ACC112 (cell line): ENCODE results near the gene OR2H1.

ENCODE experiments used
- H2AFZ ChIP-seq: fragments of 200-600 bp; sonication (generic); one replicate; pipeline ENCODE4 v1.6.0; 2017; ENCODE audit warnings: antibody characterized with exemption, low read length; ENCODE audit not compliant: unreplicated experiment
- H3K27ac ChIP-seq: fragments of 200-600 bp; sonication (generic); 2 replicates; pipeline ENCODE4 v1.5.1; 2014; ENCODE audit warnings: low read depth, mild to moderate bottlenecking, antibody characterized with exemption, low read length, moderate library complexity
- H3K27me3 ChIP-seq: fragments of 200-600 bp; sonication (generic); 2 replicates; pipeline ENCODE4 v1.6.1; 2014; ENCODE audit warnings: mild to moderate bottlenecking, antibody characterized with exemption, low read length, moderate library complexity, mixed read lengths; ENCODE audit not compliant: insufficient read depth
- H3K36me3 ChIP-seq: fragments of 200-600 bp; sonication (generic); 2 replicates; pipeline ENCODE4 v1.6.1; 2016; ENCODE audit warnings: mild to moderate bottlenecking, antibody characterized with exemption, low read length, moderate library complexity, mixed read lengths; ENCODE audit not compliant: insufficient read depth
- H3K4me1 ChIP-seq: fragments of 200-600 bp; sonication (generic); one replicate; pipeline ENCODE4 v1.6.1; 2016; ENCODE audit warnings: low read length, mixed read lengths; ENCODE audit not compliant: insufficient read depth, unreplicated experiment, control insufficient read depth
- H3K4me3 ChIP-seq: fragments of 200-600 bp; sonication (generic); 2 replicates; pipeline ENCODE4 v1.5.1; 2014; ENCODE audit warnings: mild to moderate bottlenecking, low read depth, low read length
- H3K79me2 ChIP-seq: fragments of 200-600 bp; sonication (generic); one replicate; pipeline ENCODE4 v1.6.0; 2016; ENCODE audit warnings: low read length; ENCODE audit not compliant: control insufficient read depth, unreplicated experiment, insufficient read depth

OR2H1 gene

DNA sequence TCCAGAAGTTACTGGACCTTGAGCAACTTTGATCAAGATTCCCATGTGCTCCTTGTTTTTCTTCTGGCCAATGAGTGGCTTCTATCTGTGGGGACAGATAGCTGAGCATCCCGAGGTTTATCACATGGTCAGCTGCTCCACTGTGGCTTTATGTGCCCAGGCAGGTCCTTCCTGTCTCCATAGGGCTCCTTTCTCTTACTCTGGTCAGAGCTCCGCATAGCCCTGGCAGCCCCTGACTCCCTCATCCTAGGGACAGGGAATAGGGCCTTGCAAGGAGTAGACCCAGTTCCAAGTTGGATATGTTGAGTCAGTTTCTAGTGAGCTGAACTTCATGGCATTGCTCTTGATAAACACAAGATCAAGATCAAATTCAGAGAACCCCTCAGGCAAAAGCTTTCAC, 37.2 kb downstream of the OR2H1 start:
- Histone ChIP-seq H3K27me3 (no peaks in the 10 kb centered on the region), H3K4me1 (no peaks in the 10 kb centered on the region), H3K79me2 (no peaks in the 10 kb centered on the region), H2AFZ (no peak overlapping the region), H3K36me3 (no peaks in the 10 kb centered on the region), H3K4me3 (no peak overlapping the region), H3K27ac (no peak overlapping the region)

DNA sequence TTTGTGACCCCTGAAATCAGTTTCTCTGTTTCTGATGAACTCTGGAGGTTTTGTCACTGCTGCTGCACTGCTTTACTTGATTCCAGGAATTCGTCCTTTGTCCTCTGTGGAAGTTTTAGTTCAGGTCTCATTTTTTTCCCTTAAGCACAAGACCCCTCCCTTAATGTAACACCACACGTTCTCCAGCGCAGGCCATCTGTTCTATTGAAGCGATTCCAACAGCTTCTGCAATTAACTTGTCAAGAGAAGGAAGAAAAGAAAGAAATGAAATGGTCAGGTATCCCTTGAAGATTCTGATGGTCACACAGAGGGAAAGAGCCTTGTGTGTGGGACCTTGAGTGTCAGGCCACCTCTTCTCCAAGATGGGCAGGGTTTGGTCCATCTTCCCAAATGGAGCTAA, 38.6 kb downstream of the OR2H1 start:
- no peak overlapping the region for H2AFZ ChIP-seq
- no peak overlapping the region for H3K4me3 ChIP-seq
- no peaks in the 10 kb centered on the region for H3K4me1 ChIP-seq
- H3K27ac ChIP-seq, result no peak overlapping the region
- no peaks in the 10 kb centered on the region for H3K27me3 ChIP-seq
- no peaks in the 10 kb centered on the region for H3K79me2 ChIP-seq
- H3K36me3 ChIP-seq, result no peaks in the 10 kb centered on the region

DNA sequence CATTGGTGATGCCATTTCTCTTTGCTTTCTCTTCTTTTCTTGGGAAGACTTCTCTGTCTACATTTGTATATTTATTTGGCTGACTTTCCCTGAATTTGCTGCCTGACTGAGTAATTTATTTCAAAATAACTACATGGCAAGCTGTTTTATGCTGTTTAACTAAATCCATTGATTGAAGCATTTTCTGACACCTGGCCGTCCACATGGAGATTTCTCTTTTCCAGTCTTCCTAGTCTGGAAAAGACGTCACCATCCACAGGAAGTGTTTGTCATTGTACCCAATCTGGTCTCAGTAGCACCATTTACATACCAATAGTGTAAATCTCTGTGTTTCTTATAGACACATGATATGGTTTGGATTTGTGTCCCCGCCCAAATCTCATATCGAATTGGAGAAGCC, 40.0 kb downstream of the OR2H1 start:
- Histone ChIP-seq H3K4me3 (no peak overlapping the region), H2AFZ (no peak overlapping the region), H3K4me1 (no peaks in the 10 kb centered on the region), H3K27ac (no peak overlapping the region), H3K79me2 (no peaks in the 10 kb centered on the region), H3K36me3 (no peaks in the 10 kb centered on the region), H3K27me3 (no peaks in the 10 kb centered on the region)

DNA sequence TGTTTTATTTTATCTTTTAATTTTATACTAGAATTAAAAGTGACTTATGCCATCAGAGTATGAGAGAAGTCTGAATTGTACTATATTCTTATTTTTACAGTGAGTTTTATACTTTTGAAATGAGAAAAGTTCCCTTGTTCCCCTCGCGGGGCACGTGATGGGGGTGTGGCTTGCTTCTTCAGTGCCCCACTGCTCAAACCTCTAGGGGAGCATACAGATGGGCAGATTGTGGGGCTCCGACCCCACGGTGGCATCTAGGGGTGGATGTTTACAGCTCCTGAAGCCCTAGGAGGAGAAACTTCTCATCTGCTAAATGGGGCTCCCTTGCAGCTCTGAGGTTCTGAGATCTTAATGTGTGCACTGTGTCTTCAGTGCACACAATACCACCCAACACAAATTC, 42.7 kb downstream of the OR2H1 start:
- H3K4me1 ChIP-seq, result no peaks in the 10 kb centered on the region
- no peak overlapping the region for H3K4me3 ChIP-seq
- no peak overlapping the region for H2AFZ ChIP-seq
- no peaks in the 10 kb centered on the region for H3K27me3 ChIP-seq
- no peaks in the 10 kb centered on the region for H3K36me3 ChIP-seq
- no peak overlapping the region for H3K27ac ChIP-seq
- H3K79me2 ChIP-seq, result no peaks in the 10 kb centered on the region

DNA sequence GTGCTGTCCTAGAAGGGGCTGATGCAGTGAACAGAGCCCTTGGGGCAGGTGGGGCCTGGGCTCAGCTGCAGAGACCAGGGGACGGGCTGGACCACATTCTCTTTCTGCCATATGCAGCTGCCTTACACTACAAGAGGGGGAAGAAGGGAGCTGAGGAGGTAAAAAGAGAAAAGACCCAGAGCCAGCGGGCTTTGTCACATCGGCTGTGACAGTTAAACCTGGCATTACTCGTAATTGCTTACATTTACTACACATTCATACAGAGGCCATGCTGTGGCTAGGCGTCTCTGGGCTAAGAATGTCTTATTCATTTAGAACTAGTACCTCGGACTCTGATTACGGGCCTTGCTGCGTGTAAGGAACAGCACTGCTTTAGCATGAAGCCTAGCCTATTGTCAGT, 43.6 kb downstream of the OR2H1 start:
- Histone ChIP-seq H2AFZ (no peak overlapping the region), H3K27me3 (no peaks in the 10 kb centered on the region), H3K4me1 (no peaks in the 10 kb centered on the region), H3K27ac (no peak overlapping the region), H3K79me2 (no peaks in the 10 kb centered on the region), H3K36me3 (no peaks in the 10 kb centered on the region), H3K4me3 (no peak overlapping the region)

DNA sequence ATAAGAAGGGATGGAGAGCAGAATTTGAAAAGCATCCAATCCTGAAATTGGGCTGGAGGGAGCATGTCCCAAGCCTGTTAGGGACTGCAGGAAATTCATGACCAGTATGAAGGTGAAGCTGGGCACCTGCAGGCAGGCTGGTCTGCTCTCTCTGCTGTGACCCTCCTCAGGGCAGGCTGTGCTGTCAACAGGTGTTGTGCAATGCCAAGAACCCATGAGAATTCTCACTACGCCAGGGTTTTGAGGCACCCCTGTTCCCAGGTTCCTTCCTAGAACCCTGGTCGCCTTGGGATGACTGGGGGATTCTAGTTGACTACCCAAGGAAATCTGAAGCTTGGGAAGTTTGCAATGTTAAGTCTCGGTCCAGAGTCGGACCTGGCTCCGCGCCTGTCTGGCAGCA, 44.2 kb downstream of the OR2H1 start:
- Histone ChIP-seq H3K27ac (no peak overlapping the region), H3K4me3 (no peak overlapping the region), H3K36me3 (no peaks in the 10 kb centered on the region), H3K27me3 (no peaks in the 10 kb centered on the region), H2AFZ (no peak overlapping the region), H3K79me2 (no peaks in the 10 kb centered on the region), H3K4me1 (no peaks in the 10 kb centered on the region)

DNA sequence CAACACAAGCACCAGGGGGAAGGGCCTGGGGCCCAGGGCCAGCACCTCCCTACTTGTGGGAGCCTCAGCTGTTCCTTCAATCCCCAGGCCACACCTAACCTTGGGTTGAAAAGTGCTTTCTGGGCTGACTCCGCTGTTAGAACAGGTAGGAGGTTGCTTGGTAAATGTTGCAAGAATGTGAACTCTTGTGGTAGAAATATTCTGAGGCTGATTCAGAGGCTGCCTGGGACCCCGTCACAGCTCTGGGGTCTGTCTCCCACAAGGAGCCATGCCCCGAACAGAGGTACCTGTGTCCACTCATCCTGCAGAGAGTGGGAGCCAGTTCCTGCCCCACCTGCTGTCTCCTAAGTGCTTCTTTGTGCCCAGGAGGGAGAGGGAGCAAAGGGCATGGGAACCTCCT, 45.2 kb downstream of the OR2H1 start:
- Histone ChIP-seq H3K79me2 (no peaks in the 10 kb centered on the region), H3K27ac (no peak overlapping the region), H2AFZ (no peak overlapping the region), H3K4me1 (no peaks in the 10 kb centered on the region), H3K36me3 (no peaks in the 10 kb centered on the region), H3K4me3 (no peak overlapping the region), H3K27me3 (no peaks in the 10 kb centered on the region)

DNA sequence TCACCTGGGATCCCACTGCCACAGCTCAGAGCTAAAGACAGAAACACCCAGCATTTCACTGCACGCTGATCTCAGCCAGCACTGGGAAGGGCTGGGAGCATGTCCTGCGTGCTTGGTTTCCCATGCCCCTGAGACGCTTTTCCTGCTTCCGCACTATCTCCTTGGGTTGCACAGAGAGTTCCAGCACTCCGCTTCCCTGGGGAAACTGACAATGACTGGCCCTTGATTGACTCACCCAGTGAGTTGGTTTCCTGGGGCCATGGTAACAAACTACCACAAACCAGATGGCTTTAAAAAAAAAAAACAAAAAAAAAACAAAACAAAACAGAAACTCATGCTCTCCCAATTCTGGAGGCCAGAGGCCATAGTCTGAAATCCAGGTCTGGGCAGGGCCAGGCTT, 45.6 kb downstream of the OR2H1 start:
- Histone ChIP-seq H3K27ac (no peak overlapping the region), H3K4me1 (no peaks in the 10 kb centered on the region), H3K27me3 (no peaks in the 10 kb centered on the region), H2AFZ (no peak overlapping the region), H3K4me3 (no peak overlapping the region), H3K79me2 (no peaks in the 10 kb centered on the region), H3K36me3 (no peaks in the 10 kb centered on the region)

DNA sequence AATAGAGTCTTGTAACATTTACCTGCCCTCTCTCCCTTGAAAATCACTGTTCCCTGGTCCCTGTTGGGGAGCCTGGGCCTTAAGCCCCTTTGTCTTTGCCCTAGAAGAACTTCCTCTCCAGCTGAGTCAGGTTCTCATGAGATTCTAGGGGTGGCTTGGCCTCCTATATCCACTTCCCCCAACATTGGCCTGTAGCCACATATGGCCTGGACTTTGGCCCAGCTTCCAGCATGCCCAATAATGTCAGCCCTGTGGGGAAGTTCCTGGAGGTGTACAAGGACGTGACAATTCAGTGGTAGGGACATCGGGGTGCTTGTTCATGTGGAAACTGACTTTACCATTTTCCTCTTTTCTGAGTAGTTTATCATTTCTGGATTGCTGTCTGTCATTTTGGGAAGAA, 48.0 kb downstream of the OR2H1 start:
- Histone ChIP-seq H2AFZ (no peak overlapping the region), H3K27ac (no peak overlapping the region), H3K79me2 (no peaks in the 10 kb centered on the region), H3K4me1 (no peaks in the 10 kb centered on the region), H3K4me3 (no peak overlapping the region), H3K27me3 (no peaks in the 10 kb centered on the region), H3K36me3 (no peaks in the 10 kb centered on the region)

DNA sequence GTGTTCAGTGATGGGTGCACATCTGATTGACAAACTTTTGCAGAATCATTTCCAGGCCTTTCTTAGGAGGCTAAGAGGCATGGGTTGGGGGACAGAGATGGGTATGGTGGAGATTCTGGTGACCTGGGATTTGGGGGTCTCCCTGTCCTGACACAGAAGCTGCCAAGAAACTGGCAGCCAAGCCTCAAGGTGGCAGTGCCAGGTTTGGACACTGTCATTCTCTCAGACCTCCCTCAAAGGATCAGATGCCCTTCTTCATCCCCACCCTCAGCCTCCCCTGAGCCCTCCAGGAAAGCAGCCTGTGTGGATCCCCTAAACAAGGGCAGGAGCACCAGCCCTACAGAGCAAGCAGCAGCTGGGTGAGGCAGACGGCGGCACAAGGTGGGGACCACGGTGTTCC, 48.9 kb downstream of the OR2H1 start:
- Histone ChIP-seq H3K4me3 (no peak overlapping the region), H3K36me3 (no peaks in the 10 kb centered on the region), H3K4me1 (no peaks in the 10 kb centered on the region), H3K27ac (no peak overlapping the region), H3K27me3 (no peaks in the 10 kb centered on the region), H2AFZ (no peak overlapping the region), H3K79me2 (no peaks in the 10 kb centered on the region)

DNA sequence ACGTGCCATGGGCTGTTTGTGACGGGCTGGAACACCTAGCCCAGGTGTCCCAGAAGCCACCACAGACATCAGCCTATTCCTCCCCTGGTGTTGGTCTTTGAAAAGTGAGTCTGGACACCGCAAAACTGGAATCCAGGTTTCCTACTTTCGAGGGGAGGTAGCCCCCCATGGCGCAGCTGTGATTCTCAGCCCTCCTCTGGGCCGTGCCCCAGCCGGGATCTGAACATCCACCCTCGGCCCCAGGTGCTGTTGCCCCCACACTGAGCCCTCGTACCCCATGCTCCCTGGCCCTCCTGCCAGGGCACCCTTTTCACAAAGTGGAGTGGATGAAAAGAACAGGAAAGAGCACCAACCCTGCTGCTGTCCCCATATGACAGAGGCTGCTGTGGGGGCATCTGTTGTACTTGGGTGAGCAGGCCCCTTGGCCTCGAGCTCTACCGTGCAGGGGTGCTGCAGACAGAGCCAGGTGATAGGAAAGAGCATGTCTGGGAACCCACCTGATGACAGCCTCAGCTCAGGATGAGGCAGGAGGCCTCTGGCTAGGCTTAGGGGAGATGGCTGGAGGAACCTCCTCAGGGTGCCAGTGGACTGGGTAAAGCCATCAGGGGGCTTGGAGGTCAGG, 49.6 kb downstream of the OR2H1 start:
- Histone ChIP-seq H3K79me2 (no peaks in the 10 kb centered on the region), H3K4me1 (no peaks in the 10 kb centered on the region), H3K27ac (no peak overlapping the region), H3K4me3 (no peak overlapping the region), H3K36me3 (no peaks in the 10 kb centered on the region), H3K27me3 (no peaks in the 10 kb centered on the region), H2AFZ (no peak overlapping the region)
